Measurements from ENCODE around the gene MZB1.

Gene MZB1, protein sequence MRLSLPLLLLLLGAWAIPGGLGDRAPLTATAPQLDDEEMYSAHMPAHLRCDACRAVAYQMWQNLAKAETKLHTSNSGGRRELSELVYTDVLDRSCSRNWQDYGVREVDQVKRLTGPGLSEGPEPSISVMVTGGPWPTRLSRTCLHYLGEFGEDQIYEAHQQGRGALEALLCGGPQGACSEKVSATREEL

DNA sequence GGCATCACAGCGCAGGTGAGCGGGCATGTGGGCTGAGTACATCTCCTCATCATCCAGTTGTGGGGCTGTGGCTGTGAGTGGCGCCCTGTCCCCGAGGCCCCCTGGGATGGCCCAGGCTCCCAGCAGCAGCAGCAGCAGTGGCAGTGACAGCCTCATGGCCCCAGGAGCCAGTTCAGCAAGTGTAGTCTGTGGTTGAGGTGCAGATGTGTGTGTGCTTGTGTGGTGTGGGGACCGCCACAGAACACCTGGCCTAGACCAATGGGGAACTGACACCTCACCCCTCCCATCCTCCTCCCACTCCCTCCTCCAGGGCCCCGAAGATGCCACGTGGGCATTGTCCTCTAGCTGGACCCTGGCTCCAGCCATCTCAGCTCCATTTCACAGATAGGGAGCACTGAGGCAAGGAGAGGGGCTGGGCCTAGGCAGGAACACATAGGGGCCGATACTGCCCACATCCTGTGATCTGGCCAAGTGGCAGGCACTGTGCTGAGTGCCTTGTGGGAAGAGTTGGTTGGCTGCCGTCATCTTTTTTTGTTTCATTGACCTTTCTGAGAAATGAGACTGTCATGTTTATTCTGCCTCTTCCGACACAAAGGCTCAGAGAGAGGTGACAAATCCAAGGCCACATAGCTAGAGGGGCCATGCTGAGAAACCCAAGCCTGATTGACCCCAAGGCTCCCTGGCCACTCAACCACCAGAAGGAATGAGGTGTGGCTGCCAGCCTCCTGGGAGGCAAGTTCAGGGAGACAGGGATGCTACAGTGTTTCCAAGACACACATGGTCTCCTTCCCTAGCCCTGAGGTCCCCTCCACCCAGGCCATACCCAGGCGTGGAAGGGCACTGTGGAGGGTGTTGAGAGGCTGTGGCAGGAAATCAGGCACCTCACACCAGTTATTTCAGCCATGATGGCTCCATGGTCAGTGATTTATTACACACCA is at the start of gene MZB1:
MZB1 (minus strand) TSS at position 213 of the 938 bp plus-strand sequence; CDS start at position 156, 57 bp downstream.
- no peak for DNase-seq

DNA sequence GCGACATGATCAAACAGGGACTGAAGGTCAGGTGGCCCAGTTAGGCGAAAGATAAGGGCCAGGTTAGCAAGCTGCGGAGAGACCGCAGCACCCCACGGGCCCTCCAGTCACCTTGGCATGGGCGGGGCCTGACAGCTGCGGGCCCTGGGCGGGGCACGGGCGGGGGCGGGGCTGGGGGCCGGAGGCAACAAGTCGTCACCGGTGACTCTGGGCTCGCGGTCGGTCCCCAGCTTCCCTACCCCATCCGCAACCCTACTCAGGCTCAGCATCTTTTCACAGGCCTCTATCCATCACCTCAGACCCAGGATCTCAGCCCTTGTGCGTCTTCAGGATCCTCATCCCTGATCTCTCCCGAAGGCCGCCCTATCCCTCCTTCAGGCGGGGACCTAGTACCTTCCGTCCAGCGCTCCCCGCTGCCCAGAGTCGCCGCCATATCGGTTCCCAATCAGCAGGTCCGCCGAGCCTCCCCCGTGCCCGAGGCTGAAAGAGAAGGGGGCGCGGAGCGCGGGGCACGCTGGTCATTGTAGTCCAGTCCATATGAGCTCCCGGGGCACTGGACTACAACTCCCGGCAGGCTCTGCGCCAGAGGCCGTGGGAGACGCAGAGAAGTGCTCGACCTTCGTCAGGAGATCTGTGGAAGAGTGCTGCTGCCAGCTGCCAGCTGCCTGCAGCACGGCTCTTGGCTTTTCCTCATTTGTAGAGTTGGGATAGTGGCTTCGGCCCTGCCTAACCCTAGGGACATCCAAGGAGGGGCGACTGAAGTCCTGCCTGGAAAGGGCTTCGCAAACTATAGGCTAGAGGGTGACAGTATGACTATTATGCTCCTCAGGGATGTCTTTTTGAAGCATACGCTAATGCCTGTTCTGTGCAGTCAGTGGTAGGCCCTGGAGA is 49.5 kb upstream of the MZB1 start, which contains the start of gene DNAJC18:
DNAJC18 (minus strand) TSS at position 513 of the 891 bp plus-strand sequence; CDS start at position 433, 80 bp downstream.
- peak; percentile 87 for DNase-seq

DNA sequence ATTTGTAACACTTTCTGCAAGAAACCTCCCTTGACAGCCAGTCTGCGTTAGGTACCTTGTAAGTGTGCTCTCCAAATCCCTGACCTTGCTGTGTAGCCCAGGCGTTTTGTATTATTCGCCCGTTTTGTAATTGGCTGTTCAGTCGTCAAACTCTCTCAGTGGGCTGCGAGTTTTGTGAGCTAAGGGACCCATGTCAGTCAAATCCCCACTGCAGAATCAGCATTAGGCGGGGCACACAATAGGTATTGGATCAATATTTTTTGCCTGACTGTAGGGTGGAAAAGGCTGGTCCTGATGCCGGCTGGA is 48.9 kb upstream of the MZB1 start:
- no peak for DNase-seq

DNA sequence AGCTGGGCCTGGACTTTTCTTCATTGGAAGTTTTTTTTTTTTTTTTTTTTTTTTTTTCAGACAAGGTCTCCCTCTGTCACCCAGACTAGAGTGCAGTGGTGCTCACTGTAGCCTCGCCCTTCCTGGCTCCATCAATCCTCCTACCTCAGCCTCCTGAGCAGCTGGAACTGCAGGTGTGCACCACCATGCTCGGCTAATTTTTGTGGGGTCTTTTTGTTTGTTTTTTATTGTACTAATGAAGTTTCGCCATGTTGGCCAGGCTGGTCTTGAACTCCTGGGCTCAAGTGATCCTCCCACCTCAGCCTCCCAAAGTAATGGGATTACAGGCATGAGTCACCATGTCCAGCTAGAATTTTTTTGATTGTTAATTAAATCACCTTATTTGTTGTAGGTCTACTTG is 46.0 kb upstream of the MZB1 start:
- DNase-seq: no peak

DNA sequence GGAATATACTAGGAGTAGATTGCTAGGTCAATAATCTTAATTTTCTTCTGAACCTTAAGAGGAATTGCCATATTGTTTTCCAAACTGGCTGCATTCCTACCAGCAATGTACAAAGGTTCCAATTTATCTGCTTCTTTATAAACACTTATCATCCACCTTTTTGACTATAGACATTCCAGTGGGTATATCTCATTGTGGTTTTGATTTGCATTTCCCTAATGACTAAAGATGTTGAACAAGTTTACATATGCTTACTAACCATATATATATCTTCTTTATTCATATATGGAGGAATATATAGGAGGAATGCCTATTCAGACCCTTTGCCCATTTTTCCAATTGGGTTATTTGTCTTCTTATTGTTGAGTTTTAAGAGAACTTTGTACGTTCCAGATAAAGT is 42.0 kb upstream of the MZB1 start:
- DNase-seq: no peak

DNA sequence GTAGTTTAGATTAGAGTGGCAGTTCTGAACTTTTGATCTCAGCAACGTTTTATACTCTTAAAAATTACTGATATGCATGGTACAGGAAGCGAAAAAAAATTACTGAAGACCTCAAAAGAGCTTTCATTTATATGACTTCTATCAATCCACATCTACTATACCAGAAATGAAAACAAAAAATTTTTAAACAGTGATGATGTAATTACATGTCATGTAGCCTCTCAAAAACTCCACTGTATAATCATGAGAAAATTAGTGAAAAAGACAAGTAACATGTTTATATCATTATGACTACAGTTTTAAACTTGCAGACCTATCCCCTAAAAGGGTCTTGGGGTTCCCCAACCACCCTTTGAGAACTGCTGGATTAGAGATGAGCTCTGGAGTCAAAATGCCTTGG is 40.3 kb upstream of the MZB1 start:
- DNase-seq: no peak

DNA sequence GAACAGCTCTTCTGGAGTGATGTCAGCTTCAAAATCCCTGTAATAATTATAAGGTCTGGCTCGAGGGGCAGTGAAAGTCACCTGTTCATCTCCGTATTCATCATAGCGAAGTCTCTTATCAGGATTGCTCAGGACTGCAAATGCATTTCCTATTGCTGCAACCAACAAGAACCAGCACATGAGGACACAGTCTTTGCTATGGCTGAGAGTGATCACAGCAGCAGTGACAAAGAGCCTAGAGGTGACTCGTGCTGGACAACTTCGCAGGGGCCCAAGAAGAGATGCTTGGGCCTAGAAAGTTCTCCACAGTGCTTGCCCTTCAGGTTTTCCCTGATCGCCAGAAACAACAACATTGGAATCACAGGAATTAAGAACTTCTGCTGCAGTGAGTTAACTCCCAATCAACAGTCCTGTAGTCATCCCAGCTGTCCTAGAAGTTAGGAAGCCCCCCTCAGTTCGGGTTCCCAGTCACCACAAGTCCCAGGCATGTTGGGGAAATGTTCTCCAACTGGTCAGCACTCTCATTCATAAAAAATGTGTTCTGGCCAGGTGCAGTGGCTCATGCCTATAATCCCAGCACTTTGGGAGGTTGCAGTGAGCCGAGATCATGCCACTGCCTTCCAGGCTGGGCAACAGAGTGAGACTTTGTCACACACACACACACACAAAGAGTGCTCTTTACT is 36.6 kb upstream of the MZB1 start:
- DNase-seq: no peak

DNA sequence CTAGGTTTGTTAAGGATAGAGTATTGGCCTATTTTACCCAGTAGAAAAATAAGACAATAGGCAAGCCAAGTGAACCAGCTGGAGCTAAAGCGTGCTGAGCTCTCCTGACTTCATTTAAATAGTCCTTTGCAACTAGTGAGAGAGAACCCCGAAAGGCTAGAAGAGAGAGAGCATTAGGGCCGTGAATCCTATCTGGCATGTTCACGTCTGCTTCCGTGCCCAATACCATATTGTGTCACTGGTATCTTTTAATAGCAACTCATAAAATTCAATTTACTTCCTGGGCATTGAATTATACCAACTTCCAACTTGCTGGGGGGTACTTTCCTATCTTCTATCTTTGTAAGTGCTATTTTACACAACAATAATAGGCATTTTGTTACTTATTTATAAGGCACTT is 35.8 kb upstream of the MZB1 start:
- DNase-seq: no peak

DNA sequence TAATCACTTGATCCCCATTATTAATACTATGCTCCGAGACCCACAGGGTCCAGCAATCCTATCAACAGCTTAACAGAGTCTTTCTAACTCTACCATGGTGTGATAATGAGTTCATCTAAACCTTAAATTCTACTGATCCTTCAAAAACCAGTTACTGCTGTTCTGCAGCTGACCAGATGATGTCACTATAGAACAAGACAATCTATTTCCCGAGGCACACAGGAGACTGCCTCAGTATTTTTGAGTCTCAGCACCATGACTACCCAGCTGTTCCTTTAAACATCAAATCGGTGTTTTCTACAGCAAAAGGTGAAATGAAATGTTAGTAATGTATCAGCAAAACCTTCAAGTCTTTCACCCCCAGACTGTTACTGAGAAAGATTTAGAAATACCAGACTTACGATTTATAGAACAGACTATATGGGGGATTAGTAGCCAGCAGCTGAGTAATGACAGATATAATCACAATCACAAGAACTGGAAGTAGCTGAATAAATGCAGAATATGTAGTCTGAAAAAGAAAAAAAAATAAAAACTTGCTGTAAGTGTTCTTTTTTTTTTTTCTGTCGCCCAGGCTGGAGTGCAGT is 32.7 kb upstream of the MZB1 start:
- DNase-seq: peak; percentile 7

DNA sequence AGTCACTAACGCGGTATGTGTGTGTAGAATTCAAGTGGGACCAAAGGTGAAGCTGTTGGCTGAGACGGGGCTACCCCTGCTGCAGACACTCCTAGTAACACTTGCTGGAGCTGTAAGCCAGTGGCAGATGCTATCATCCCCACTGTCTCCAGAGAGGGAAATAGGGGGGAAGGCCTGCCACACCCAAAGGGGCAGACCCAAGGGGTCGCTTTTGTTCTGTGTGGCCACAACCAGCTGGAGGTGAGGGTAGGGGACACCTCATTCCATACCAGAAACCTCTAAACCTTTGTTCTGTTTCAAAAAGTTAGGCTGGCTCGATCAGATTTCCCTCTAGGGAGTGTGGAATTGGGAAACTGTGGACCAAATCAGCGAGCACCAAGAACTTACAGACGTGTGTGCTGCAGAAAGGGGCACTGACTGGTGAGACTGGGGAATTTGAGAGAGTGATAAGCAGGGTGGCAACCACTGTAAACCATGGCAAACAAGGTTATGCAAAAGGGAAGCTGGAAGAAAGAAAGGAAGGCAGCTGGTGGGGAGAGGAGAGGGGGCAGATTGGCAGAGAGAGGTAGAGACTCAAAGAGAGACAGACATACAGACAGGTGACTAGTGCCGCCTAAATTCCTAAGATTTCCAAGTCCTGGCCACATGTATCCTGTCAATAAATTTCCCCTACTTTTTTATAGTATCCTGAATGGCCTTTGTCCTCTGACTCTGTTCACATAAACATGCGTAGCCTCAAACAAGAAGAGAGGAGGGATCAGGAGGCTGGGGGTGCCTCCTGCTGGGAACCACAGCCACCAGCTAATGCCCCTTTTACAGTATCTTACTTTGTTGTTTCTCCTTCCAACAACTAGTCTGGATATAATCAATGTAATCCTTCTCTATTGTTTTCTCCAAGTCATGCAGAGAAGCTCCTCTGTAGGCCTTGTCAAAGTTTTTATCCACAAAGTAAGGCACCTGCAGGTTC is 29.8 kb upstream of the MZB1 start:
- DNase-seq: no peak

DNA sequence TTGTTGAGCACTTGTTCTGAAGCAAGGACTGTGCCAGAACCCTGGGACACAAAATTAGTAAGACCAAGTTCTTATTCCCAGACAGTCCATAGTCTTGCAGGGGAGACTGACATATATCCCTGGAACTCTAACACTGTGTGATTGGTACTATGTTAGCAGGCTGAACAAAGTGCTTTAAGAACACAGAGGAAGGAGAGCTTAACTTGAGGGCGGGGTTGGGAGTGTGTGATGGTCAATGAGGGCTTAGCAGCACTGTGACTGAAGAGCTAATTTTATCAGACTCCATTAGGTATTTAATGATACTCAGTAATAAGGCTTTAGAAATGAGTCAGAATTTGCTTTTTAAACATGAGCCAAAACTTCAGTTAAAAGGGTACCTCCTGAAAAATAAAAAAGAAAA is 29.1 kb upstream of the MZB1 start:
- no peak for DNase-seq

DNA sequence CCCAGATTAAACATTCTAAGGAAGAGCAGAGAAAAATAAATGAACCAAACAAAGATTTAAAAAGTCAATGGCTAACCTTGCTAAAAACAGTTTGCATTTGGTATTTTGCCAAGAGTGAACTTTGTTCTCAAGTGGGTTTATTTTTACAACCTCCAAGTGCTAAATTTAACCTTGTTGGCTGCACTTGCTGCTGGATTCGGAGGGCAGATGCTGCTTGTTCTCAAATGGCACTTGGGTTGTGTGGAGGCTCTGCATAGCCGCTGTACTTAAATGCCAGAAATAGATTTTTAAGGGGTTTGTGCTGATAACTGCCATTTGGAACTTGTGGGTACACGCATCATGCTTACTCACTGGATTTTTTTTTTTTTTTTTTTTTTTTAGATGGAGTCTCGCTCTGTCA is 27.5 kb upstream of the MZB1 start:
- DNase-seq: no peak

DNA sequence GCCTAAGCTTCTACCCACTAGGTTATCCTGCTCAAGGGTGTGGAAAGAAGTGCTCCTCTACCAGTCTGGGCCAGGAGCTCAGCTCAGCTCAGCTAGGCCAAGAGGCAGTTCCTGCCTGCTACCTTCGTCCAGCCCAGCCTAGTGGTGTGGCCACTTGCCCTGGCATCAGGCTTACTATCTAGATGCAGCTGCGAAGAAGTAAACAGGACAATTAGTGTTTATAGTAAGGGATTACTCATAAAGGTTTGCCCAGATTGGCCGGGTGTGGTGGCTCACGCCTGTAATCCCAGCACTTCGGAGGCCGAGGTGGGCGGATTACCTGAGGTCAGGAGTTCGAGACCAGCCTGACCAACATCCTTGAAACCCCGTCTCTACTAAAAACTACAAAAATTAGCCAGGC is 26.9 kb upstream of the MZB1 start:
- no peak for DNase-seq

DNA sequence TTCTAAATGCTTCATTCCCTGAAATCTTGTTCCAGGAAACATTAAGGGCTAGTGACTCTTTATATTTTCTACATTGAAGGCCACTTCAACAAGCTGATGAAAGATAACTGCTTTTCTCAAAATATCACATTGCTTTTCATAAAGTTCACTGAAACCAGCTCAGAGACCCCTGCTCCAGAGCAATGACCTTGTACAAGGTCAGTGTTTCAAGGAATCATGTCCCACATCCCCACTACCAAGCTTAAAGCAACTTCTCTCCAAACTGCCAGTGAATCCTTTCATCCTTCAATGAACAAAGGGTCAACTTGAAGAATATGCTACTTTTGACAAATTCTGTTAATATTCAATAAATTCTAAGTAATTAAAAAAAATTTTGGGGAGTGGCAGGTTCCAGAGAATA is 26.2 kb upstream of the MZB1 start:
- no peak for DNase-seq

DNA sequence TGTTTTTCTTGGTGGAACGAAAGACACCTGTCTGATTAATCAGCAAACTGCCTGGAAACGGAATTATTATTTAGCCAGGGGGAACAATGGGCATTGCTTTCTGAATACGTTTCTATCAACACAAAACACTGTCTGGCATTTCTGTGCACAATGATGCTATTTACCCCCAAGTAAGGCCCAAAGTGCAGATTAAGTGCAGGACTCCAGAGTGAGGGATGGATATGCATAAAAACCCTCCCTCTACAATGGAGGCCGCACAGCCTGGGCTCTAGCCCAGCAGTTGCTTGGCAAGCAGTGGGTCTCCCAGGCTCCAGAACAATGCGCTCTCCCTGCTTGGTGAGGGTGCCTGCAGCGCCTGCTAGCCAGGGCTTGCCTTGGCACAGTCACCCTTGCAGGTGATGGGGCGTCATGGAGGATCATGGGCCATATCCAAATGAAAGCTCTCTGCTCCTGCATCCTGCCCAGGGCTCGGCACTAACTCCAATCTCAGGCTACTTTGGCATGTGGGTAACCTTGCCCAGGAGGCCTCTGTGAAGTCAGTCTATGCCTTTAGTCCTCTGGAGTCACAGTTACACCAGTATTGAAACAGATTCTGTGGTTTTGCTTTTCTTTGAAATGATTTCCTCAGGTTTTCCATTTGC is 25.6 kb upstream of the MZB1 start:
- no peak for DNase-seq

DNA sequence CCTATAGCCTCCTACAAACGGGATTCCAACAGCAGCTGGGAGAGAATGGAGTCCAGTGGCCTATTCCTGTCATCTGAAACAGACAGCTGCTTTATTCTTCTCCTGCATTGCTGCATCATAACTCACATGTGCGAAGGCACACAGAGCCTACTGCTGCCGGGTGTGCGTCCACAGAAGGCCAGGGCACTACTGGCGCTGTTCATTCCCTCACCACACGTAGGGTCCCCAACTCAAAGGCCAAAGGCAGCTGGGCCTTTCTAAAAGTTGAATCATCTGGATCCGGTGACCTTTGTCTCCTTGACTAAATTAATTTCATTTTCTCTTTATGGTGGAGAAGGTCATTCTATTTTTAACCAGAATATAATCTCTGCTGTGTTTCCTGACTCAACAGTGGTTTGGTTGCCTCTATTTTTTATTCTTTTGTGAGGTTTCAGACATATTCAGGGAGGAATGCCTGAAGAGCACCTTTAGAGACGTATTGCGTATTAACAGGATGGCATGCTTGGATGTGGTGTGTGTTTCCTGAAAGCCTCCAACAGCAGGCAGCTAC is 24.9 kb upstream of the MZB1 start:
- no peak for DNase-seq

DNA sequence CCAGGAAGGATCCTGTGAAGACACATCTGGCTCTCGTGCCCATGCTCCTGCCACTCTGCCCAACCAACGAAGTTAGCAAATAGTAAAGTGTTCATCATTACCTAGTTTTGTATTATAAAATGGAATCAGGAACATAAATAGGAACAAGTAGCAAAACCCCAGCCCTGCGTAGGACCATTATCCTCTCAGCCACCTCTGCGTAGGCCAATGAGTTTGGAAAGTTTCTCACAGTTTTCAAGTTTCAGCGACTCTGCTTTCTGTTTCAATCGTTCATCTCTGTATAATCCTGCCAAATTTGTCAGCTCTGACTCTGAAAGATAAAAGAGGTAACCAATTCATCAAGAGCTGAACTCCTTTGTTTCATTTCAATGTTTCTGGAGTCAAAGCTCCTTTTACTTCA is 24.2 kb upstream of the MZB1 start:
- no peak for DNase-seq

DNA sequence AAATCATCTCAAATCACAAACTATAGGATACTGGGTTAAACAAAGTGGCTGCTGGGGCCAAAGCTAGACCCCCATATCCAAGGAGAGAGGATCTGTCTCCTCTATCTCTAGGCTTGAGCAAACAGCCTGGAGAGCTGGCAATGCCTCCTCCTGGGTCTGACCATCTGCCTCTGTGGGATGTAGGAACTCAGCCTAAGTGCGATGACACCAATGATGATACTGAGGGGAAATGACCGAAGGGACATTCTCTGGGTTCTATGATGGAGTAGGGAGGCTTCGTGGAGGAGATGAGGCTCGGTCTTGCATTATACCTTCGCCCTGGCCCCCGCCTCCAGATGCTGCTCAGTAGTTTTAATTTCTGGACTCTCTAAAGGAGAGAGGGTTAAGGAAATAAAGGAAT is 23.4 kb upstream of the MZB1 start:
- no peak for DNase-seq

DNA sequence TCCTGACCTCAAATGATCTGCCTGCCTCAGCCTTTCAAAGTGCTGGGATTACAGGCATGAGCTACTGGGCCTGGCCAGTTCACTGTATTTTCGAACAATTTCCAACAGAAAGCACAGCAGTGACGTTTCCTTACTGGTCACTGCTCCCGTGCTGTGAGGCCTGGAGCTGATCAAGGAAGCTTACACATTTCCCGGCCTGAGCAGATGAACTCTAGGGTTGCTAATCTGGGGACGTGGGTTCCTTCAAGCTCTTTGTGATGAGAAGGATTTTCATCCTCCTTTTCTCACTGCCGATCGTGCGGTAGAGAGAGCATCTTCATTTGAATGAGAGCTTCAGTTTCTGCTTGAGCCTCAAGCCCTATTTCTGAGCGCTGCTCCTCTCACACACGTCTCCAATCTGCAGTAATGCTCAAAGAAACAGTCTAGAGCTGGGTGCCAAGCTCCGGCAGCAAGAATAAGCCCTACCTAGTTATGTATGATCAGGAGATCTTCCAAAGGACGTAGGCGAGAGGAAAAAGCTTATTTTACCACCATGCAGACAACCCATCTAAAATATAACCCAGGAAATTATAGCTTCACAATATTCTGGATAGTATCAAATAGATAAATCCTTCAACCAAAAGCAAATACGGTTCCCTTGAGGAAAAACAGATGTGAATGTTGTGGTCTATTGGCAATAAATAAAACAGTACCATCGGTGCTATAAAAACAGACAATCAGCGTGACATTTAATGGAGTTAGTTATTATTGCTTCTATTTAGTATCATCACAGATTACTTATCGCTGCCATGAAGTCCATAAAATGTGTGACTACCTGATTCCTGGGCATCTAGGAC is 21.5 kb upstream of the MZB1 start:
- no peak for DNase-seq

All from NCI-H524 treated with DMSO at 0.1 percent for 48 hours (cell line).